GM19240 (cell line): ENCODE results near the gene FLAD1.

Experiments used
- DNase-seq: peaks from one replicate; pipeline ENCODE4 v3.0.0; 2011; ENCODE audit warnings: low spot score; ENCODE audit not compliant: insufficient read length

Gene FLAD1

GRCh38 chr1:155002464-155003226, 19.5 kb downstream of the FLAD1 start, which contains the start of gene ZBTB7B:
Gene ZBTB7B (plus strand): TSS chr1:155002802. CDS start chr1:155014661, 11,859 bp downstream.
- DNase-seq: no peak

- DNase-seq: no peak
These were observed 20.2 kb downstream of the FLAD1 start for GRCh38 chr1:155003227-155003765.

- no peak for DNase-seq
These were observed 20.7 kb downstream of the FLAD1 start for GRCh38 chr1:155003766-155004351.

- DNase-seq: no peak
These were observed 21.4 kb downstream of the FLAD1 start for GRCh38 chr1:155004352-155005075.

- DNase-seq: no peak
These were observed 22.2 kb downstream of the FLAD1 start for GRCh38 chr1:155005076-155006011.

GRCh38 chr1:155006601-155007101, 23.5 kb downstream of the FLAD1 start:
- DNase-seq: no peak

GRCh38 chr1:155007251-155007828, 24.2 kb downstream of the FLAD1 start:
- DNase-seq: no peak

GRCh38 chr1:155008015-155008941, 25.1 kb downstream of the FLAD1 start:
- DNase-seq: no peak

- no peak for DNase-seq
These were observed 26.1 kb downstream of the FLAD1 start for GRCh38 chr1:155009221-155009711.

GRCh38 chr1:155009742-155010141, 26.6 kb downstream of the FLAD1 start:
- no peak for DNase-seq

GRCh38 chr1:155010211-155010918, 27.2 kb downstream of the FLAD1 start:
- no peak for DNase-seq

GRCh38 chr1:155011004-155011416, 27.9 kb downstream of the FLAD1 start:
- DNase-seq: no peak

GRCh38 chr1:155011437-155012025, 28.4 kb downstream of the FLAD1 start:
- DNase-seq: no peak

- DNase-seq: no peak
These were observed 28.9 kb downstream of the FLAD1 start for GRCh38 chr1:155012026-155012546.

GRCh38 chr1:155012776-155013602, 29.8 kb downstream of the FLAD1 start:
- no peak for DNase-seq

- no peak for DNase-seq
These were observed 30.5 kb downstream of the FLAD1 start for GRCh38 chr1:155013632-155014031.
